DND-41 (cell line): ENCODE data around the gene PRSS23.

ENCODE experiments used
- ATAC-seq: fragments of 200-7000 bp; cut with Tn5 transposase; 3 replicates; pipeline ENCODE4 v1.9.1; 2021; ENCODE audit warnings: low read depth; ENCODE audit not compliant: insufficient read depth
- DNase-seq: peaks from one replicate; pipeline ENCODE4 v3.0.0-alpha.2; 2020
- H2AFZ ChIP-seq: 2 replicates; pipeline ENCODE4 v1.6.0; 2012; ENCODE audit warnings: low read depth, low read length
- H3K27ac ChIP-seq: 2 replicates; pipeline ENCODE4 v1.5.1; 2012; ENCODE audit warnings: low read length, inconsistent platforms
- H3K27me3 ChIP-seq: fragments of 200-600 bp; sonication (generic); 2 replicates; pipeline ENCODE4 v1.6.0; 2012; ENCODE audit warnings: low read length, mild to moderate bottlenecking, inconsistent platforms; ENCODE audit not compliant: insufficient read depth, poor library complexity
- H3K36me3 ChIP-seq: 2 replicates; pipeline ENCODE4 v1.5.1; 2012; ENCODE audit warnings: low read length, inconsistent platforms; ENCODE audit not compliant: insufficient read depth
- H3K4me1 ChIP-seq: 2 replicates; pipeline ENCODE4 v1.5.1; 2012; ENCODE audit warnings: mild to moderate bottlenecking, low read length; ENCODE audit not compliant: insufficient read depth
- H3K4me2 ChIP-seq: 2 replicates; pipeline ENCODE4 v1.6.0; 2012; ENCODE audit warnings: mild to moderate bottlenecking, moderate library complexity, low read length, inconsistent platforms; ENCODE audit not compliant: insufficient read depth
- H3K4me3 ChIP-seq, 2 experiments: fragments of 200-600 bp in 1 of 2; shearing (Covaris generic) in 1 of 2; 2 replicates each; pipeline ENCODE4 v1.5.1; 2012 to 2016; ENCODE audit warnings: inconsistent platforms in 2 of 2, low read length in 2 of 2, mild to moderate bottlenecking in 2 of 2, low read depth in 1 of 2, moderate library complexity in 1 of 2
- H3K79me2 ChIP-seq: 2 replicates; pipeline ENCODE4 v1.6.0; 2012; ENCODE audit warnings: low read length, inconsistent platforms; ENCODE audit not compliant: insufficient read depth
- H3K9ac ChIP-seq: 2 replicates; pipeline ENCODE4 v1.6.0; 2012; ENCODE audit warnings: low read depth, mild to moderate bottlenecking, inconsistent platforms, low read length, moderate library complexity
- H3K9me3 ChIP-seq: 2 replicates; pipeline ENCODE4 v1.5.1; 2012; ENCODE audit warnings: low read length, moderate library complexity, mild to moderate bottlenecking, inconsistent platforms; ENCODE audit not compliant: insufficient read depth, severe bottlenecking
- H4K20me1 ChIP-seq: 2 replicates; pipeline ENCODE4 v1.6.0; 2012; ENCODE audit warnings: low read length; ENCODE audit not compliant: insufficient read depth
- EZH2 ChIP-seq: IDR thresholded peaks from 3 replicates; pipeline ENCODE4 v1.6.1; 2012; ENCODE audit warnings: borderline replicate concordance, low read depth, mild to moderate bottlenecking, moderate library complexity, low read length, inconsistent platforms; ENCODE audit not compliant: severe bottlenecking
- TF ChIP-seq, protein P1 (sequence below): IDR thresholded peaks from 2 replicates; pipeline ENCODE4 v1.5.1; 2012; ENCODE audit warnings: borderline replicate concordance, low read length, moderate library complexity, mild to moderate bottlenecking; ENCODE audit not compliant: poor library complexity, severe bottlenecking; ENCODE audit errors: extremely low read depth

Gene PRSS23

GRCh38 chr11:86758171-86758570 lies 42.2 kb upstream of the PRSS23 start:
- H3K4me2 ChIP-seq, result no peak overlapping the region
- H3K9me3 ChIP-seq, result no peaks in the 10 kb centered on the region
- H3K36me3 ChIP-seq, result no peaks in the 10 kb centered on the region
- H3K4me3 ChIP-seq, result no peak overlapping the region
- TF ChIP-seq, protein P1, sequence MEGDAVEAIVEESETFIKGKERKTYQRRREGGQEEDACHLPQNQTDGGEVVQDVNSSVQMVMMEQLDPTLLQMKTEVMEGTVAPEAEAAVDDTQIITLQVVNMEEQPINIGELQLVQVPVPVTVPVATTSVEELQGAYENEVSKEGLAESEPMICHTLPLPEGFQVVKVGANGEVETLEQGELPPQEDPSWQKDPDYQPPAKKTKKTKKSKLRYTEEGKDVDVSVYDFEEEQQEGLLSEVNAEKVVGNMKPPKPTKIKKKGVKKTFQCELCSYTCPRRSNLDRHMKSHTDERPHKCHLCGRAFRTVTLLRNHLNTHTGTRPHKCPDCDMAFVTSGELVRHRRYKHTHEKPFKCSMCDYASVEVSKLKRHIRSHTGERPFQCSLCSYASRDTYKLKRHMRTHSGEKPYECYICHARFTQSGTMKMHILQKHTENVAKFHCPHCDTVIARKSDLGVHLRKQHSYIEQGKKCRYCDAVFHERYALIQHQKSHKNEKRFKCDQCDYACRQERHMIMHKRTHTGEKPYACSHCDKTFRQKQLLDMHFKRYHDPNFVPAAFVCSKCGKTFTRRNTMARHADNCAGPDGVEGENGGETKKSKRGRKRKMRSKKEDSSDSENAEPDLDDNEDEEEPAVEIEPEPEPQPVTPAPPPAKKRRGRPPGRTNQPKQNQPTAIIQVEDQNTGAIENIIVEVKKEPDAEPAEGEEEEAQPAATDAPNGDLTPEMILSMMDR, result no peak
- no peak for TF ChIP-seq EZH2
- no peak overlapping the region for H3K27ac ChIP-seq
- no peaks in the 10 kb centered on the region for H4K20me1 ChIP-seq
- no peak for ATAC-seq
- no peaks in the 10 kb centered on the region for H3K4me1 ChIP-seq
- no peaks in the 10 kb centered on the region for H3K27me3 ChIP-seq
- H3K9ac ChIP-seq, result no peak overlapping the region
- DNase-seq, result no peak
- H2AFZ ChIP-seq, result no peak overlapping the region
- no peaks in the 10 kb centered on the region for H3K79me2 ChIP-seq

GRCh38 chr11:86760577-86760976 lies 39.8 kb upstream of the PRSS23 start:
- Histone ChIP-seq H3K36me3 (no peaks in the 10 kb centered on the region), H2AFZ (no peak overlapping the region), H3K79me2 (no peaks in the 10 kb centered on the region), H3K4me3 (no peak overlapping the region), H3K27me3 (no peaks in the 10 kb centered on the region), H3K4me2 (no peak overlapping the region), H3K27ac (no peak overlapping the region), H4K20me1 (no peaks in the 10 kb centered on the region), H3K9me3 (no peaks in the 10 kb centered on the region), H3K9ac (no peak overlapping the region), H3K4me1 (no peaks in the 10 kb centered on the region)
- no peak for ATAC-seq
- no peak for DNase-seq
- TF ChIP-seq EZH2, result no peak
- TF ChIP-seq, protein P1, result no peak

GRCh38 chr11:86761978-86762377 lies 38.4 kb upstream of the PRSS23 start:
- no peaks in the 10 kb centered on the region for H3K79me2 ChIP-seq
- no peak overlapping the region for H3K4me2 ChIP-seq
- DNase-seq (no peak), ATAC-seq (no peak)
- H3K4me3 ChIP-seq, result no peak overlapping the region
- H4K20me1 ChIP-seq, result no peaks in the 10 kb centered on the region
- no peak overlapping the region for H2AFZ ChIP-seq
- H3K27ac ChIP-seq, result no peak overlapping the region
- no peaks in the 10 kb centered on the region for H3K4me1 ChIP-seq
- no peaks in the 10 kb centered on the region for H3K27me3 ChIP-seq
- H3K9ac ChIP-seq, result no peak overlapping the region
- TF ChIP-seq EZH2, result no peak
- TF ChIP-seq, protein P1, result no peak
- no peaks in the 10 kb centered on the region for H3K9me3 ChIP-seq
- H3K36me3 ChIP-seq, result no peaks in the 10 kb centered on the region

DNA sequence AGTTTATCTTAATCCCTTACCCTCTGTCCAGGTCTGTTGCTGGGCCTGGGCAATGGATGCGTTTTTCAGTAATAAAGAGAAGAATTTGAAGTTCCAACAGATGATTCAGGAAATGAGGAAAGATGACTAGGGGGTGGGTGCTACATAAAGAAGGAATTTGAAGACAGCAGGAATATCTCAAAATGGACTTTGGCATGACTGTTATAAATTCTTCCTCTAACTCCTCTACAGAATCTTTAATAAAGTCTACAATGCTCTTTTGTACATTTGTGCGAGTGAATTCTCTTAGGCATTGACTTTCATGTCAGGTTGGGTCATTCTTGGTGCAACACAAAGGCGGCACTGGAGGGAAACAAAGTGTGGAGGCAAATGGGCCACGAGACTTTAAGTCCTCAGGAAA lies 35.1 kb upstream of the PRSS23 start:
- H3K27ac ChIP-seq, result no peak overlapping the region
- H4K20me1 ChIP-seq, result no peaks in the 10 kb centered on the region
- no peaks in the 10 kb centered on the region for H3K9me3 ChIP-seq
- no peak overlapping the region for H2AFZ ChIP-seq
- H3K27me3 ChIP-seq, result no peaks in the 10 kb centered on the region
- H3K4me1 ChIP-seq, result no peaks in the 10 kb centered on the region
- H3K4me2 ChIP-seq, result no peak overlapping the region
- H3K9ac ChIP-seq, result no peak overlapping the region
- TF ChIP-seq EZH2, result no peak
- TF ChIP-seq, protein P1, result no peak
- no peak for ATAC-seq
- no peak overlapping the region for H3K4me3 ChIP-seq
- H3K79me2 ChIP-seq, result no peaks in the 10 kb centered on the region
- no peak for DNase-seq
- no peaks in the 10 kb centered on the region for H3K36me3 ChIP-seq
